Hepatocyte (in vitro differentiated cells): ENCODE results near the gene COL15A1. TPM values are rescaled to one million over a fixed set of nuclear protein-coding genes. Genes with fewer than 3 reads are reported as not detected.

Source experiments
- DNase-seq: peaks from one replicate; pipeline ENCODE4 v3.0.0-alpha.2; 2016; ENCODE audit warnings: low spot score
- H2AFZ ChIP-seq: fragments of 200-600 bp; sonication (generic); 2 replicates; pipeline ENCODE4 v1.6.0; 2016; ENCODE audit warnings: antibody characterized with exemption, mild to moderate bottlenecking
- H3K27ac ChIP-seq: fragments of 200-600 bp; sonication (generic); 2 replicates; pipeline ENCODE4 v1.5.1; 2016; ENCODE audit warnings: mild to moderate bottlenecking
- H3K27me3 ChIP-seq: fragments of 200-600 bp; sonication (generic); 2 replicates; pipeline ENCODE4 v1.6.1; 2016
- H3K36me3 ChIP-seq: fragments of 200-600 bp; sonication (generic); replicated peaks from 2 replicates; pipeline ENCODE4 v1.5.1; 2016; ENCODE audit warnings: low read depth; ENCODE audit not compliant: insufficient read depth
- H3K4me1 ChIP-seq: fragments of 200-600 bp; sonication (generic); 2 replicates; pipeline ENCODE4 v1.5.1; 2016; ENCODE audit warnings: mild to moderate bottlenecking, moderate library complexity; ENCODE audit not compliant: insufficient read depth
- H3K4me2 ChIP-seq: fragments of 200-600 bp; sonication (generic); 2 replicates; pipeline ENCODE4 v1.6.0; 2016
- H3K4me3 ChIP-seq: fragments of 200-600 bp; sonication (generic); 2 replicates; pipeline ENCODE4 v1.5.1; 2016; ENCODE audit warnings: mild to moderate bottlenecking
- H3K79me2 ChIP-seq: fragments of 200-600 bp; sonication (generic); 2 replicates; pipeline ENCODE4 v1.6.0; 2017; ENCODE audit warnings: mild to moderate bottlenecking
- H3K9me2 ChIP-seq: fragments of 200-600 bp; sonication (generic); replicated peaks from 2 replicates; pipeline ENCODE4 v1.6.0; 2017; ENCODE audit warnings: mild to moderate bottlenecking; ENCODE audit not compliant: insufficient read depth
- H3K9me3 ChIP-seq: fragments of 200-600 bp; sonication (generic); 2 replicates; pipeline ENCODE4 v1.5.1; 2016; ENCODE audit warnings: low read depth, mild to moderate bottlenecking
- H4K20me1 ChIP-seq: fragments of 200-600 bp; sonication (generic); 2 replicates; pipeline ENCODE4 v1.6.0; 2016; ENCODE audit warnings: mild to moderate bottlenecking; ENCODE audit not compliant: insufficient read depth, poor library complexity, severe bottlenecking
- CTCF ChIP-seq: fragments of 200-600 bp; sonication (generic); IDR thresholded peaks from 2 replicates; pipeline ENCODE4 v1.5.1; 2016; ENCODE audit warnings: antibody characterized with exemption, mild to moderate bottlenecking; ENCODE audit not compliant: poor library complexity
- EZH2 ChIP-seq: fragments of 200-600 bp; sonication (generic); IDR thresholded peaks from 2 replicates; pipeline ENCODE4 v1.6.1; 2016; ENCODE audit warnings: antibody characterized with exemption, mild to moderate bottlenecking, borderline replicate concordance
- EZH2phosphoT487 ChIP-seq: fragments of 200-600 bp; sonication (generic); IDR thresholded peaks from one replicate; pipeline ENCODE4 v1.6.1; 2018; ENCODE audit warnings: antibody characterized with exemption, mild to moderate bottlenecking, low read depth, moderate library complexity; ENCODE audit not compliant: unreplicated experiment, severe bottlenecking
- WGBS: methylation state at CpG from one replicate; pipeline ENCODE4 v1.1.6; 2016; ENCODE audit warnings: low lambda C conversion rate; ENCODE audit errors: missing lambda C conversion rate; 5-methylcytosine and 5-hydroxymethylcytosine counted together
- polyA plus RNA-seq: library from polyadenylated mRNA; unstranded; fragments of >200 nt; fragmentation: Nextera tagmentation; extraction: Ambion mirVana; gene quantifications from 2 replicates; pipeline ENCODE4 v1.2.1, GENCODE V29; 2016
- total RNA-seq: library from RNA; depleted of rRNA; stranded (reverse); fragments of >200 nt; gene quantifications from 2 replicates; pipeline ENCODE4 v1.2.3, GENCODE V29; 2014

Gene COL15A1
- total RNA-seq (105 and 106 TPM in 2 replicates), polyA plus RNA-seq (87.2 and 97.6 TPM in 2 replicates)

- peak within 1 kb of the TSS; percentile 93 for H3K4me2 ChIP-seq
- H2AFZ ChIP-seq = peak within 1 kb of the TSS; percentile 49
- H3K9me2 ChIP-seq = no peaks in the 10 kb centered on the region
- peaks cover 51% of the 10 kb centered on the region for H3K27me3 ChIP-seq
- peak within 1 kb of the TSS; percentile 39 for H3K4me3 ChIP-seq
- 3% methylated on average over 28 of the region's 58 CpGs for WGBS
- peak within 1 kb of the TSS; percentile 40 for H3K27ac ChIP-seq
- H3K9me3 ChIP-seq = no peaks in the 10 kb centered on the region
- TF ChIP-seq EZH2 = peak; percentile 15
- TF ChIP-seq CTCF = no peak
- H3K36me3 ChIP-seq = no peaks in the 10 kb centered on the region
- H4K20me1 ChIP-seq = no peaks in the 10 kb centered on the region
- H3K79me2 ChIP-seq = peaks cover 10% of the 10 kb centered on the region
- DNase-seq = peak; percentile 50
- H3K4me1 ChIP-seq = no peaks in the 10 kb centered on the region
Measured at GRCh38 chr9:98943682-98944056, at the start of gene COL15A1. Gene COL15A1 (plus strand): TSS chr9:98943907. CDS start chr9:98944062, 155 bp downstream.

GRCh38 chr9:98894171-98894570 is 49.5 kb upstream of the COL15A1 start:
- no peak overlapping the region for H2AFZ ChIP-seq
- H3K4me3 ChIP-seq = no peak overlapping the region
- H3K9me3 ChIP-seq = peaks cover 5% of the 10 kb centered on the region
- WGBS = 85% methylated on average over 3 of the region's 3 CpGs
- H3K4me2 ChIP-seq = no peak overlapping the region
- no peak for DNase-seq
- no peaks in the 10 kb centered on the region for H3K4me1 ChIP-seq
- H3K36me3 ChIP-seq = no peaks in the 10 kb centered on the region
- no peaks in the 10 kb centered on the region for H4K20me1 ChIP-seq
- H3K79me2 ChIP-seq = no peaks in the 10 kb centered on the region
- no peaks in the 10 kb centered on the region for H3K27me3 ChIP-seq
- TF ChIP-seq EZH2phosphoT487 (no peak), EZH2 (no peak), CTCF (no peak)
- H3K9me2 ChIP-seq = no peaks in the 10 kb centered on the region
- H3K27ac ChIP-seq = no peak overlapping the region

GRCh38 chr9:98894761-98895160 is 48.9 kb upstream of the COL15A1 start:
- Histone ChIP-seq H3K4me1 (peaks cover 3% of the 10 kb centered on the region), H3K4me3 (no peak overlapping the region), H3K9me2 (no peaks in the 10 kb centered on the region), H3K4me2 (no peak overlapping the region), H3K36me3 (no peaks in the 10 kb centered on the region), H3K27ac (no peak overlapping the region), H3K79me2 (no peaks in the 10 kb centered on the region), H3K9me3 (peaks cover 5% of the 10 kb centered on the region), H4K20me1 (no peaks in the 10 kb centered on the region), H2AFZ (no peak overlapping the region), H3K27me3 (no peaks in the 10 kb centered on the region)
- no peak for DNase-seq
- WGBS = 89% methylated on average over 3 of the region's 3 CpGs
- no peak for TF ChIP-seq CTCF
- no peak for TF ChIP-seq EZH2phosphoT487
- TF ChIP-seq EZH2 = no peak

- Histone ChIP-seq H3K27me3 (no peaks in the 10 kb centered on the region), H3K4me1 (peaks cover 6% of the 10 kb centered on the region), H3K9me2 (no peaks in the 10 kb centered on the region), H3K9me3 (peaks cover 5% of the 10 kb centered on the region), H4K20me1 (no peaks in the 10 kb centered on the region), H3K4me2 (no peak overlapping the region), H2AFZ (no peak overlapping the region), H3K79me2 (no peaks in the 10 kb centered on the region), H3K27ac (no peak overlapping the region), H3K36me3 (no peaks in the 10 kb centered on the region), H3K4me3 (no peak overlapping the region)
- no peak for DNase-seq
- 96% methylated on average over 2 of the region's 2 CpGs for WGBS
- TF ChIP-seq EZH2 = no peak
- TF ChIP-seq CTCF = no peak
- TF ChIP-seq EZH2phosphoT487 = no peak
Measured at GRCh38 chr9:98896632-98897031, 47.1 kb upstream of the COL15A1 start.
